Stimulated activated CD4-positive, alpha-beta T cell treated with anti-CD3 and anti-CD28 coated beads, TNF-alpha, amount 100 ng/mL, for 48 hours (primary cell): ENCODE data around the gene LAMA2.

Experiments used
- DNase-seq, 3 donors: peaks; one replicate each; pipeline ENCODE4 v3.0.0-alpha.2; 2020; ENCODE audit warnings: low read depth in 3 of 3

Gene LAMA2

GRCh38 chr6:129516005-129516404 is 633.1 kb downstream of the LAMA2 start:
- no peak for DNase-seq

GRCh38 chr6:129516787-129517186 is 633.8 kb downstream of the LAMA2 start:
- no peak for DNase-seq

- no peak for DNase-seq
Measured at GRCh38 chr6:129517288-129517687, 634.4 kb downstream of the LAMA2 start.

- DNase-seq, result no peak
Measured at GRCh38 chr6:129519750-129520149, 636.8 kb downstream of the LAMA2 start.

- DNase-seq, result no peak
Measured at GRCh38 chr6:129521946-129522345, 639.0 kb downstream of the LAMA2 start.

- no peak for DNase-seq
Measured at GRCh38 chr6:129523816-129524215, 640.9 kb downstream of the LAMA2 start.

- no peak for DNase-seq
Measured at GRCh38 chr6:129525055-129525454, 642.1 kb downstream of the LAMA2 start.

- no peak for DNase-seq
Measured at GRCh38 chr6:129534926-129535325, 652.0 kb downstream of the LAMA2 start.

- DNase-seq, result no peak
Measured at GRCh38 chr6:129536271-129536670, 653.3 kb downstream of the LAMA2 start.

GRCh38 chr6:129539032-129539431 is 656.1 kb downstream of the LAMA2 start:
- no peak for DNase-seq

- no peak for DNase-seq
Measured at GRCh38 chr6:129542705-129543104, 659.8 kb downstream of the LAMA2 start.

- no peak for DNase-seq
Measured at GRCh38 chr6:129543981-129544380, 661.0 kb downstream of the LAMA2 start.

GRCh38 chr6:129544892-129545612 is 662.1 kb downstream of the LAMA2 start:
- no peak for DNase-seq

- DNase-seq, result no peak
Measured at GRCh38 chr6:129546702-129547101, 663.8 kb downstream of the LAMA2 start.

GRCh38 chr6:129551486-129551885 is 668.5 kb downstream of the LAMA2 start:
- no peak for DNase-seq

- DNase-seq, result no peak
Measured at GRCh38 chr6:129552413-129552812, 669.5 kb downstream of the LAMA2 start.

GRCh38 chr6:129555206-129555832 is 672.4 kb downstream of the LAMA2 start:
- DNase-seq, result no peak

- DNase-seq, result no peak
Measured at GRCh38 chr6:129558248-129558647, 675.3 kb downstream of the LAMA2 start.

- no peak for DNase-seq
Measured at GRCh38 chr6:129565366-129565765, 682.4 kb downstream of the LAMA2 start.

- no peak for DNase-seq
Measured at GRCh38 chr6:129565811-129566210, 682.9 kb downstream of the LAMA2 start.
